ENCODE measurements around the gene PCDH11Y.
"Not testable (repeated sequence)": the region's sequence is repeated elsewhere in the genome, so short reads cannot be mapped to it uniquely, and the experiment has no call there.

DNA sequence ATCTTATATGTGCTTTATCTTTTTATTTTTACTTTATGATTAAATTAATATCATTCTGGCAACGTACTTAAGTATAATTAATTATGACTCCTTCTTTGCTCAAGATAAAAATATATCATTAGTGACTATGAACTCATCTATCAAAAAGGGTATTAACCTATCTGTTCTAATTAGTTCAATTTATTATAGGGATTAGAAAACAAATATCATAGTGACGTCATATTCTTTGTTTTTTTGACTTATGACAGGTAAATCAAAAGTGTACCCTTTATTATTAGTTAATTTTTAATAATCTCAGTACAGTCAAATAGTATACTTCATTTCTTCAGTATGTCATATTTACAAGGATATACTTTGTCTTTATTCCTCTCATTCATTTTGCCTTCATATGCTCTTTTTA lies 638.5 kb downstream of the PCDH11Y start:
- TF ChIP-seq, protein P1, sequence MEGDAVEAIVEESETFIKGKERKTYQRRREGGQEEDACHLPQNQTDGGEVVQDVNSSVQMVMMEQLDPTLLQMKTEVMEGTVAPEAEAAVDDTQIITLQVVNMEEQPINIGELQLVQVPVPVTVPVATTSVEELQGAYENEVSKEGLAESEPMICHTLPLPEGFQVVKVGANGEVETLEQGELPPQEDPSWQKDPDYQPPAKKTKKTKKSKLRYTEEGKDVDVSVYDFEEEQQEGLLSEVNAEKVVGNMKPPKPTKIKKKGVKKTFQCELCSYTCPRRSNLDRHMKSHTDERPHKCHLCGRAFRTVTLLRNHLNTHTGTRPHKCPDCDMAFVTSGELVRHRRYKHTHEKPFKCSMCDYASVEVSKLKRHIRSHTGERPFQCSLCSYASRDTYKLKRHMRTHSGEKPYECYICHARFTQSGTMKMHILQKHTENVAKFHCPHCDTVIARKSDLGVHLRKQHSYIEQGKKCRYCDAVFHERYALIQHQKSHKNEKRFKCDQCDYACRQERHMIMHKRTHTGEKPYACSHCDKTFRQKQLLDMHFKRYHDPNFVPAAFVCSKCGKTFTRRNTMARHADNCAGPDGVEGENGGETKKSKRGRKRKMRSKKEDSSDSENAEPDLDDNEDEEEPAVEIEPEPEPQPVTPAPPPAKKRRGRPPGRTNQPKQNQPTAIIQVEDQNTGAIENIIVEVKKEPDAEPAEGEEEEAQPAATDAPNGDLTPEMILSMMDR (IDR thresholded peaks at IDR 0.05) = not testable (repeated sequence)
- not testable (repeated sequence) for TF ChIP-seq POLR2A, POLR2AphosphoS5 (IDR thresholded peaks at IDR 0.05)

Data from prostate gland (tissue), 2 donors.